K562 (cell line): Measurements from ENCODE around the gene ZNF391. TPM values are rescaled to one million over a fixed set of nuclear protein-coding genes. Genes with fewer than 3 reads are reported as not detected.

Experiments
- ATAC-seq: fragments of 200-7000 bp; cut with Tn5 transposase; 3 replicates; pipeline ENCODE4 v1.9.1; 2020; ENCODE audit warnings: moderate library complexity
- BruUV-seq: library from RNA; stranded (reverse); fragments of 400-500 nt; replicated peaks from 2 replicates; lab custom pipeline; 2021; lab: Mats Ljungman, UMichigan
- CTCF ChIA-PET: fragments of 300-600 bp; formaldehyde crosslinking; extraction: SDS; loops from one replicate; lab custom pipeline; 2021; ENCODE audit warnings: low intra/inter-chr PET ratio; lab: Yijun Ruan, JAX
- POLR2A ChIA-PET: fragments of 300-600, 350-650 bp; sonication (Branson Sonifier 250); formaldehyde crosslinking; extraction: SDS; loops from one replicate; lab custom pipeline; 2021; ENCODE audit warnings: antibody characterized with exemption, inconsistent platforms; lab: Yijun Ruan, JAX
- DNase-seq, 4 experiments: peaks; one replicate each; pipeline versions ENCODE4 v3.0.0 to v3.0.0-alpha.2; 2011 to 2018; ENCODE audit warnings: low spot score in 3 of 4, mixed read lengths in 3 of 4; ENCODE audit errors: extremely low read depth in 1 of 4
- FAIRE-seq: peaks from 2 replicates; lab custom pipeline; 2011; peaks lifted over from hg19 to GRCh38; lab: Jason Lieb, UNC
- H2AFZ ChIP-seq: 2 replicates; pipeline ENCODE4 v1.6.0; 2011; ENCODE audit warnings: low read depth, low read length, control low read depth, inconsistent platforms
- H3K27ac ChIP-seq: fragments of 200-600 bp; 3 replicates; pipeline ENCODE4 v1.8.0; 2011; ENCODE audit warnings: low read depth, mild to moderate bottlenecking, control low read depth, inconsistent platforms, low read length, moderate library complexity, mixed read lengths; ENCODE audit errors: extremely low read depth
- H3K27me3 ChIP-seq, 2 experiments: fragments of 300-600 bp in 1 of 2; 2 replicates in 1 of 2; 3 replicates in 1 of 2; pipeline versions ENCODE4 v1.6.0 to v1.8.0; 2011; ENCODE audit warnings: inconsistent platforms in 2 of 2, low read length in 2 of 2, mild to moderate bottlenecking in 1 of 2, mixed read lengths in 1 of 2, moderate library complexity in 1 of 2; ENCODE audit not compliant: control insufficient read depth in 2 of 2, insufficient read depth in 2 of 2
- H3K36me3 ChIP-seq: fragments of 300-600 bp; 3 replicates; pipeline ENCODE4 v1.8.0; 2011; ENCODE audit warnings: mild to moderate bottlenecking, low read length, inconsistent platforms; ENCODE audit not compliant: control insufficient read depth, insufficient read depth
- H3K4me1 ChIP-seq, 2 experiments: fragments of 200-600 bp in 1 of 2; replicated peaks in 1 of 2; 2 replicates in 1 of 2; 3 replicates in 1 of 2; pipeline versions ENCODE4 v1.5.1 to v1.8.0; 2011; ENCODE audit warnings: inconsistent platforms in 2 of 2, low read length in 2 of 2, mild to moderate bottlenecking in 1 of 2, mixed read lengths in 1 of 2, moderate library complexity in 1 of 2; ENCODE audit not compliant: control insufficient read depth in 2 of 2, insufficient read depth in 2 of 2
- H3K4me2 ChIP-seq: 2 replicates; pipeline ENCODE4 v1.6.1; 2011; ENCODE audit warnings: low read length, control low read depth, inconsistent platforms, mixed read lengths; ENCODE audit not compliant: insufficient read depth
- H3K4me3 ChIP-seq: fragments of 200-600 bp; sonication (generic), shearing (Covaris generic); 2 replicates; pipeline ENCODE4 v1.5.1; 2016; ENCODE audit warnings: control low read depth, inconsistent platforms
- H3K79me2 ChIP-seq: fragments of 200-600 bp; 3 replicates; pipeline ENCODE4 v1.8.0; 2011; ENCODE audit warnings: low read length, inconsistent platforms; ENCODE audit not compliant: control insufficient read depth, insufficient read depth
- H3K9ac ChIP-seq, 2 experiments: 2 replicates each; pipeline versions ENCODE4 v1.6.0 to v1.6.1; 2011; ENCODE audit warnings: low read depth in 2 of 2, low read length in 2 of 2, control low read depth in 1 of 2, inconsistent platforms in 1 of 2, mild to moderate bottlenecking in 1 of 2, mixed read lengths in 1 of 2; ENCODE audit not compliant: insufficient read depth in 1 of 2
- H3K9me1 ChIP-seq: one replicate; pipeline ENCODE4 v1.6.0; 2011; ENCODE audit warnings: inconsistent platforms, mild to moderate bottlenecking, low read length, moderate library complexity; ENCODE audit not compliant: control insufficient read depth, insufficient read depth
- H3K9me3 ChIP-seq: replicated peaks from 2 replicates; pipeline ENCODE4 v1.5.1; 2011; ENCODE audit warnings: low read depth, low read length, inconsistent platforms; ENCODE audit not compliant: control insufficient read depth, insufficient read depth
- H4K20me1 ChIP-seq: replicated peaks from 2 replicates; pipeline ENCODE4 v1.6.1; 2011; ENCODE audit warnings: low read length, inconsistent platforms, mixed read lengths; ENCODE audit not compliant: control insufficient read depth, insufficient read depth
- BACH1 ChIP-seq: fragments of 200-800 bp; sonication (Bioruptor generic); IDR thresholded peaks from 2 replicates; pipeline ENCODE4 v1.6.1; 2016; ENCODE audit warnings: missing genetic modification characterization, missing compliant biosample characterization
- BHLHE40 ChIP-seq: IDR thresholded peaks from 2 replicates; pipeline ENCODE4 v1.6.1; 2011; ENCODE audit warnings: low read length, improper control_type of control experiment
- CBX3 ChIP-seq, 2 experiments: IDR thresholded peaks; 1 replicate in 1 of 2; 2 replicates in 1 of 2; pipeline ENCODE4 v1.6.1; 2012; ENCODE audit warnings: inconsistent platforms in 2 of 2, low read length in 2 of 2, borderline replicate concordance in 1 of 2, control low read depth in 1 of 2
- CEBPB ChIP-seq: fragments of 450-650 bp; IDR thresholded peaks from 2 replicates; pipeline ENCODE4 v1.6.1; 2016; ENCODE audit warnings: missing genetic modification characterization, missing compliant biosample characterization
- CEBPG ChIP-seq, 3 experiments: fragments of 200-800 bp in 1 of 3; sonication (Bioruptor generic) in 1 of 3; sonication (generic) in 1 of 3; formaldehyde crosslinking in 1 of 3; IDR thresholded peaks in 2 of 3; conservative IDR thresholded peaks in 1 of 3; 2 replicates each; pipeline versions ENCODE4 v1.6.1 to v1.8.0; 2016 to 2022; ENCODE audit warnings: missing compliant biosample characterization in 2 of 3, missing genetic modification characterization in 2 of 3, mild to moderate bottlenecking in 1 of 3, missing genetic modification reagents in 1 of 3
- FOXA3 ChIP-seq, 2 experiments: fragments of 450-650 bp in 1 of 2; sonication (generic) in 1 of 2; formaldehyde crosslinking; IDR thresholded peaks in 1 of 2; conservative IDR thresholded peaks in 1 of 2; 2 replicates each; pipeline versions ENCODE4 v1.4.0 to v1.8.0; 2020 to 2022; ENCODE audit warnings: mild to moderate bottlenecking in 2 of 2, missing genetic modification reagents in 1 of 2
- HDAC1 ChIP-seq, 2 experiments: fragments of 450-650 bp; IDR thresholded peaks; 2 replicates each; pipeline ENCODE4 v1.6.1; 2016 to 2017; ENCODE audit warnings: inconsistent platforms in 1 of 2, mild to moderate bottlenecking in 1 of 2, moderate library complexity in 1 of 2
- HDAC2 ChIP-seq: fragments of 450-650 bp; IDR thresholded peaks from 2 replicates; pipeline ENCODE4 v1.6.1; 2016; ENCODE audit warnings: mild to moderate bottlenecking
- HIVEP1 ChIP-seq: fragments of 250-450 bp; sonication (Bioruptor Pico); IDR thresholded peaks from 2 replicates; pipeline ENCODE4 v1.4.0; 2020; ENCODE audit warnings: mild to moderate bottlenecking
- HNRNPL ChIP-seq: fragments of 200-400 bp; formaldehyde crosslinking; IDR thresholded peaks from 2 replicates; pipeline ENCODE4 v1.6.1; 2017; ENCODE audit warnings: low read depth, mild to moderate bottlenecking, low read length
- ILF3 ChIP-seq: fragments of 450-650 bp; IDR thresholded peaks from 2 replicates; pipeline ENCODE4 v1.6.1; 2018; ENCODE audit warnings: antibody characterized with exemption, mild to moderate bottlenecking, moderate library complexity, borderline replicate concordance
- KLF16 ChIP-seq: IDR thresholded peaks from 2 replicates; pipeline ENCODE4 v1.6.1; 2016; ENCODE audit warnings: antibody characterized with exemption
- LEF1 ChIP-seq: fragments of 450-650 bp; IDR thresholded peaks from 2 replicates; pipeline ENCODE4 v1.6.1; 2016; ENCODE audit warnings: mild to moderate bottlenecking
- NONO ChIP-seq, 2 experiments: fragments of 200-400 bp in 1 of 2; fragments of 450-650 bp in 1 of 2; formaldehyde crosslinking in 1 of 2; IDR thresholded peaks; 2 replicates each; pipeline ENCODE4 v1.6.1; 2017; ENCODE audit warnings: low read depth in 2 of 2, mild to moderate bottlenecking in 2 of 2, moderate library complexity in 2 of 2, low read length in 1 of 2
- NUFIP1 ChIP-seq: fragments of 450-650 bp; IDR thresholded peaks from 2 replicates; pipeline ENCODE4 v1.6.1; 2018; ENCODE audit not compliant: partially characterized antibody
- PHB2 ChIP-seq: fragments of 450-650 bp; IDR thresholded peaks from 2 replicates; pipeline ENCODE4 v1.6.1; 2017; ENCODE audit warnings: low read depth
- TEAD2 ChIP-seq: fragments of 450-650 bp; IDR thresholded peaks from 2 replicates; pipeline ENCODE4 v1.6.1; 2016; ENCODE audit warnings: missing genetic modification characterization, control low read depth, missing compliant biosample characterization
- ZNF134 ChIP-seq: fragments of 250-450 bp; sonication (Bioruptor Pico); conservative IDR thresholded peaks from 2 replicates; pipeline ENCODE4 v1.4.0; 2020
- ZNF280A ChIP-seq: fragments of 450-650 bp; IDR thresholded peaks from 2 replicates; pipeline ENCODE4 v1.6.1; 2018; ENCODE audit warnings: mild to moderate bottlenecking, low read depth; ENCODE audit not compliant: partially characterized antibody
- ZNF77 ChIP-seq: fragments of 250-450 bp; sonication (Bioruptor Pico); IDR thresholded peaks from 2 replicates; pipeline ENCODE4 v1.5.0; 2020
- WGBS: fragments of 100-300 bp; shearing (Covaris generic); methylation state at CpG from one replicate; pipeline ENCODE4 v1.1.6; 2016; ENCODE audit warnings: low coverage, mixed read lengths; ENCODE audit not compliant: insufficient coverage; ENCODE audit errors: missing lambda C conversion rate; 5-methylcytosine and 5-hydroxymethylcytosine counted together
- in situ Hi-C: fragments of 300-500 bp; cut with MboI; formaldehyde crosslinking; loops from 4 replicates; pipeline ENCODE4 v1.15.0; 2018; ENCODE audit warnings: inconsistent platforms, mixed read lengths
- intact Hi-C: fragments of 100-400 bp; cut with micrococcal nuclease; formaldehyde crosslinking; loops from 2 replicates; pipeline ENCODE4 v1.14.2; 2022
- polyA plus RNA-seq, 8 experiments: library from polyadenylated mRNA; depleted of rRNA in 4 of 8; stranded (reverse) in 5 of 8; unstranded in 3 of 8; fragments of >200 nt; fragmentation: Nextera tagmentation in 2 of 8; fragmentation: Illumina TruSeq in 1 of 8; extraction: Ambion mirVana in 2 of 8; extraction: Trizol in 1 of 8; gene quantifications; 2 replicates each; pipeline versions ENCODE4 v1.2.1 to v1.2.3, GENCODE V29; 2011 to 2014; ENCODE audit warnings: inconsistent platforms in 1 of 8, missing spikeins in 1 of 8
- total RNA-seq, 7 experiments: library from RNA; depleted of rRNA in 6 of 7; stranded (reverse); fragments of >200 nt in 6 of 7; fragmentation: Illumina TruSeq in 2 of 7; extraction: Trizol in 2 of 7; gene quantifications; 2 replicates each; pipeline versions ENCODE4 v1.2.1 to v1.2.3, GENCODE V29; 2011 to 2021; ENCODE audit warnings: low replicate concordance in 1 of 7
- TF ChIP-seq, protein P1 (sequence below): fragments of 250-450 bp; sonication (Bioruptor Pico); IDR thresholded peaks from 2 replicates; pipeline ENCODE4 v1.8.0; 2022; ENCODE audit warnings: inconsistent platforms, mild to moderate bottlenecking, moderate library complexity, borderline replicate concordance
- TF ChIP-seq, protein P2 (sequence below): fragments of 250-450 bp; sonication (Bioruptor Pico); IDR thresholded peaks from 2 replicates; pipeline ENCODE4 v1.5.0; 2021

The ZNF391 gene
- total and polyA plus RNA-seq, 9 of the 15 experiments (the other 6 are each of a cell fraction or from before 2014, with no cell fraction given) = 2.3 to 10.1 (median 5.8) TPM

- TSS peak; percentile 5 for BruUV-seq
- CTCF ChIA-PET = no interaction called here
- FAIRE-seq = no peak
- WGBS = 88% methylated on average over 3 of the region's 3 CpGs
- no peaks in the 10 kb centered on the region for H4K20me1 ChIP-seq
- no peaks in the 10 kb centered on the region for H3K9me1 ChIP-seq
- peaks cover 75% of the 10 kb centered on the region for H3K36me3 ChIP-seq
- no peak for DNase-seq
- no peaks in the 10 kb centered on the region for H3K27me3 ChIP-seq
- no peak overlapping the region for H3K9ac ChIP-seq
- H3K4me3 ChIP-seq = no peak overlapping the region
- H2AFZ ChIP-seq = no peak overlapping the region
- H3K4me2 ChIP-seq = no peak overlapping the region
- no peaks in the 10 kb centered on the region for H3K79me2 ChIP-seq
- in situ Hi-C loops = no loop called here
- POLR2A ChIA-PET = no interaction called here
- H3K9me3 ChIP-seq = peaks cover 62% of the 10 kb centered on the region
- ATAC-seq = no peak; the same call in 1 of the 3 replicates
- H3K4me1 ChIP-seq = no peaks in the 10 kb centered on the region
- intact Hi-C loops = no loop called here
- H3K27ac ChIP-seq = no peak overlapping the region
- TF ChIP-seq TEAD2 (tag) (no peak), HDAC1 (IDR thresholded peaks at IDR 0.05) (no peak), BACH1 (tag) (no peak), HNRNPL (no peak), CBX3 (IDR thresholded peaks at IDR 0.05; ENCODE audit: borderline replicate concordance in 1 of 2, low read length in 2 of 2) (peak in 1 of 2 experiments; percentile 93; a peak in 2 of 3 replicates), PHB2 (no peak), FOXA3 (CRISPR knock-in tag; conservative IDR thresholded peaks at IDR 0.05 in 1 of 2, IDR thresholded peaks at IDR 0.05 in 1 of 2) (no peak), CEBPB (tag) (no peak), NUFIP1 (no peak), LEF1 (no peak), KLF16 (no peak), ZNF280A (peak; percentile 58), HDAC2 (no peak), HIVEP1 (CRISPR knock-in tag) (no peak), BHLHE40 (no peak), ILF3 (no peak), ZNF134 (no peak), ZNF77 (no peak), CEBPG (CRISPR knock-in tag; IDR thresholded peaks at IDR 0.05) (no peak), CEBPG (tag; conservative IDR thresholded peaks at IDR 0.05 in 1 of 2, IDR thresholded peaks at IDR 0.05 in 1 of 2) (no peak), NONO (IDR thresholded peaks at IDR 0.05; ENCODE audit: low read depth in 2 of 2, low read length in 1 of 2) (no peak)
- TF ChIP-seq, protein P1, sequence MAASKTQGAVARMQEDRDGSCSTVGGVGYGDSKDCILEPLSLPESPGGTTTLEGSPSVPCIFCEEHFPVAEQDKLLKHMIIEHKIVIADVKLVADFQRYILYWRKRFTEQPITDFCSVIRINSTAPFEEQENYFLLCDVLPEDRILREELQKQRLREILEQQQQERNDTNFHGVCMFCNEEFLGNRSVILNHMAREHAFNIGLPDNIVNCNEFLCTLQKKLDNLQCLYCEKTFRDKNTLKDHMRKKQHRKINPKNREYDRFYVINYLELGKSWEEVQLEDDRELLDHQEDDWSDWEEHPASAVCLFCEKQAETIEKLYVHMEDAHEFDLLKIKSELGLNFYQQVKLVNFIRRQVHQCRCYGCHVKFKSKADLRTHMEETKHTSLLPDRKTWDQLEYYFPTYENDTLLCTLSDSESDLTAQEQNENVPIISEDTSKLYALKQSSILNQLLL (CRISPR knock-in tag) = no peak
- TF ChIP-seq, protein P2, sequence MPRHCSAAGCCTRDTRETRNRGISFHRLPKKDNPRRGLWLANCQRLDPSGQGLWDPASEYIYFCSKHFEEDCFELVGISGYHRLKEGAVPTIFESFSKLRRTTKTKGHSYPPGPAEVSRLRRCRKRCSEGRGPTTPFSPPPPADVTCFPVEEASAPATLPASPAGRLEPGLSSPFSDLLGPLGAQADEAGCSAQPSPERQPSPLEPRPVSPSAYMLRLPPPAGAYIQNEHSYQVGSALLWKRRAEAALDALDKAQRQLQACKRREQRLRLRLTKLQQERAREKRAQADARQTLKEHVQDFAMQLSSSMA (CRISPR knock-in tag) = no peak
These were observed 63.9 kb downstream of the ZNF391 start for GRCh38 chr6:27452496-27452897.
